GM21367 (cell line): ENCODE data around the gene CECR2.
"Not testable (repeated sequence)": the region's sequence is repeated elsewhere in the genome, so short reads cannot be mapped to it uniquely, and the experiment has no call there.

Experiments
- ATAC-seq: cut with Tn5 transposase; IDR thresholded peaks from one replicate; pipeline ENCODE4 v1.9.1; 2021; ENCODE audit not compliant: unreplicated experiment

CECR2 gene

GRCh38 chr22:17400305-17400704 is 31.0 kb downstream of the CECR2 start:
- ATAC-seq = no peak

- ATAC-seq = no peak
Observed at GRCh38 chr22:17401728-17402127, 32.5 kb downstream of the CECR2 start.

GRCh38 chr22:17402293-17402692 is 33.0 kb downstream of the CECR2 start:
- no peak for ATAC-seq

GRCh38 chr22:17403906-17404305 is 34.6 kb downstream of the CECR2 start:
- no peak for ATAC-seq

GRCh38 chr22:17407643-17408042 is 38.4 kb downstream of the CECR2 start:
- ATAC-seq = no peak

- no peak for ATAC-seq
Observed at GRCh38 chr22:17410576-17410975, 41.3 kb downstream of the CECR2 start.

GRCh38 chr22:17411213-17411612 is 42.0 kb downstream of the CECR2 start:
- no peak for ATAC-seq

GRCh38 chr22:17412232-17412631 is 43.0 kb downstream of the CECR2 start:
- ATAC-seq = no peak

- no peak for ATAC-seq
Observed at GRCh38 chr22:17418890-17419324, 49.6 kb downstream of the CECR2 start.

- ATAC-seq = no peak
Observed at GRCh38 chr22:17419348-17419747, 50.1 kb downstream of the CECR2 start.

GRCh38 chr22:17422736-17423343 is 53.6 kb downstream of the CECR2 start:
- no peak for ATAC-seq

- no peak for ATAC-seq
Observed at GRCh38 chr22:17423616-17424015, 54.4 kb downstream of the CECR2 start.

GRCh38 chr22:17427528-17427927 is 58.3 kb downstream of the CECR2 start:
- ATAC-seq = not testable (repeated sequence)

GRCh38 chr22:17429516-17429915 is 60.3 kb downstream of the CECR2 start:
- ATAC-seq = no peak

- ATAC-seq = no peak
Observed at GRCh38 chr22:17430412-17430811, 61.2 kb downstream of the CECR2 start.

GRCh38 chr22:17431179-17431578 is 61.9 kb downstream of the CECR2 start:
- ATAC-seq = no peak

GRCh38 chr22:17434856-17435255 is 65.6 kb downstream of the CECR2 start:
- no peak for ATAC-seq

- ATAC-seq = no peak
Observed at GRCh38 chr22:17435375-17435774, 66.1 kb downstream of the CECR2 start.

- ATAC-seq = no peak
Observed at GRCh38 chr22:17436382-17436980, 67.2 kb downstream of the CECR2 start.

- no peak for ATAC-seq
Observed at GRCh38 chr22:17436981-17437412, 67.7 kb downstream of the CECR2 start.

GRCh38 chr22:17438026-17438425 is 68.8 kb downstream of the CECR2 start:
- ATAC-seq = no peak

GRCh38 chr22:17441326-17441725 is 72.1 kb downstream of the CECR2 start:
- ATAC-seq = no peak
